Stimulated activated effector memory CD8-positive, alpha-beta T cell treated with anti-CD3 and anti-CD28 coated beads, Interleukin-12 subunit alpha, Interleukin-12 subunit beta, amount 100 ng/mL, for 72 hours (primary cell): ENCODE measurements around the gene RPL10A.

Experiments used
- ATAC-seq: fragments of 150-1000 bp; cut with Tn5 transposase; 2 replicates; pipeline ENCODE4 v1.10.0; 2021
- DNase-seq, 2 donors: peaks; one replicate each; pipeline ENCODE4 v3.0.0; 2021 to 2022; ENCODE audit warnings: low spot score in 2 of 2
- H3K27ac Mint-ChIP-seq: one replicate; pipeline ENCODE4 v1.8.0; 2022; ENCODE audit warnings: mild to moderate bottlenecking, mixed read lengths
- H3K36me3 Mint-ChIP-seq: one replicate; pipeline ENCODE4 v1.8.0; 2022; ENCODE audit warnings: mild to moderate bottlenecking, mixed read lengths
- H3K4me1 Mint-ChIP-seq: one replicate; pipeline ENCODE4 v1.8.0; 2022; ENCODE audit warnings: mixed read lengths
- H3K4me3 Mint-ChIP-seq: one replicate; pipeline ENCODE4 v1.8.0; 2022; ENCODE audit warnings: mild to moderate bottlenecking, mixed read lengths
- H3K9me3 Mint-ChIP-seq: one replicate; pipeline ENCODE4 v1.8.0; 2022; ENCODE audit warnings: mixed read lengths

The RPL10A gene

GRCh38 chr6:35463292-35463691 lies 4.9 kb upstream of the RPL10A start:
- no peak overlapping the region for H3K4me3 Mint-ChIP-seq
- H3K4me1 Mint-ChIP-seq: peaks cover 14% of the 10 kb centered on the region
- no peaks in the 10 kb centered on the region for H3K9me3 Mint-ChIP-seq
- no peak for ATAC-seq
- H3K27ac Mint-ChIP-seq: no peak overlapping the region
- peaks cover 82% of the 10 kb centered on the region for H3K36me3 Mint-ChIP-seq
- no peak for DNase-seq

DNA sequence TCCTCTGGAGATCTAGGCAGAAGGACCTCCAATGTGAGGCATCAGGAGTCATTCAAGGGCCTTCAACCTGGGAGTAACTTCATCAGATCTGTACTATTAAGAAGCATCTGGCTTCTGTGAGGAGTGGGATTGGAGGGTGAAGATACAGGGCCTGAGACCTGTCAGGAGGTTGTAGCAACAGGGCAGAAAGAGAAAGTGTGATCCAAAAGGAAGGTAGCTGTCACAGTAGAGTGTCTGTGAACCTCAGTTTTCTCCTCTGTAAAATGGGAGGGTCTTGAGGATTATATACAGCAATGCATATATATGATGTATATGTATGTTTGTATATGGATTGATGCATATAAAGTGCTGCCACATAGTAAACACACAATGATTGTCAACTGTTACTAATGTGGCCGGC lies 2.6 kb upstream of the RPL10A start:
- no peak overlapping the region for H3K4me3 Mint-ChIP-seq

DNA sequence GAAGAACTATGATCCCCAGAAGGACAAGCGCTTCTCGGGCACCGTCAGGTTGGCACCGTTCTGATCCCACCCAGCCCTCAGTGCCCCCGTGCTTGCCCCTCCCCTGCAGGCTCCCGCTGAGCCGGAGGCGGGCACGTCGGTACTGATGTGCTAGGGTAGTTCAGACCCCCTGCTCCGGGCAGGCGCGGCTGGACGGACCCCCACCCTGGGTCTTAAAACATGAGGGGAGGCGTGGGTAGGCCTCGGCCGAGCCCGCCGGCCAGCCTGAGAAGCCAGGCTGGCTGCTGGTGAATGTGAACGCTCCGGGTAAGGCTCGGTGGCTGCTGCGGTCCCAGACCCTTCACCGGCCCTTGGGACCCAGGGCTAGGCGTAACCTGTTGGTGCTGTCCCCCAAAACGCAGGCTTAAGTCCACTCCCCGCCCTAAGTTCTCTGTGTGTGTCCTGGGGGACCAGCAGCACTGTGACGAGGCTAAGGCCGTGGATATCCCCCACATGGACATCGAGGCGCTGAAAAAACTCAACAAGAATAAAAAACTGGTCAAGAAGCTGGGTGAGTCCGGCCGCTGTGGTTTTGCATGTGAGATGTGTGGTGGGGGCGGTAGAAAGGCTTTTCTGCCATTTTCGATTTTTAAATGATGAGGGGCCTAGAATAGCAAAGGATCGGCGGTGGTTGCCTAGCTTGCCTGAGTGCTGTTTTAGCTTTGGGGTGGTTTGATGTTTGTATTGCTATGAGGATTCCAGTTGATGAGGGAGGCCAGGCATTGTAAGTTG lies 964 bp downstream of the RPL10A start:
- H3K4me1 Mint-ChIP-seq: peaks cover 42% of the 10 kb centered on the region
- ATAC-seq: no peak
- no peaks in the 10 kb centered on the region for H3K9me3 Mint-ChIP-seq
- peak overlapping the region; percentile 99 for H3K27ac Mint-ChIP-seq
- peak in 1 of 2 donors; percentile 63 for DNase-seq
- peak overlapping the region; percentile 90 for H3K4me3 Mint-ChIP-seq
- H3K36me3 Mint-ChIP-seq: peaks cover 92% of the 10 kb centered on the region

More for the DNA sequence above, 2.6 kb upstream of the RPL10A start:
- Mint-ChIP-seq H3K9me3 (no peaks in the 10 kb centered on the region), H3K27ac (no peak overlapping the region), H3K4me1 (peaks cover 25% of the 10 kb centered on the region), H3K36me3 (peaks cover 82% of the 10 kb centered on the region)
- no peak for ATAC-seq
- DNase-seq: no peak

GRCh38 chr6:35469751-35470662 lies 1.8 kb downstream of the RPL10A start:
- ATAC-seq (no peak), DNase-seq (no peak)
- Mint-ChIP-seq H3K9me3 (no peaks in the 10 kb centered on the region), H3K4me1 (peaks cover 51% of the 10 kb centered on the region), H3K36me3 (peaks cover 92% of the 10 kb centered on the region), H3K27ac (peak overlapping the region; percentile 99), H3K4me3 (peak overlapping the region; percentile 90)

DNA sequence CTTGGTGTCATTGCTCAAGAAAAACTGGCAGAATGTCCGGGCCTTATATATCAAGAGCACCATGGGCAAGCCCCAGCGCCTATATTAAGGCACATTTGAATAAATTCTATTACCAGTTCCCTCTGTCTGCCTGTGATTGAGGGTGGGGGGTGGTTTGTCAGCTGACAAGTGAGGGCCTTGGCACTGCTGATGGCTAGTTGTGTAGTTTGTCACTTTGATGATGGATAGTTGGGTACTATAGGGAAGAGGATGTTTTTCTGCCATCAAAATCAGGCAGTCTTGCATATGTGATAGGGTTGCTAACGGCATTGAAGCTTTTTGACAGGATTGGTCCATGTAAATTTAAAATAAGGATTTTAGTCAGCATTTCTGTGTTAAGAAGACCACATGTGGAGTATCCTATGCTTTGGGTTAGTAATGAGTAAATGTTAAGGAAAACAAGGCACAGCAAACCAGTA lies 2.5 kb downstream of the RPL10A start:
- peak overlapping the region; percentile 90 for H3K4me3 Mint-ChIP-seq
- peak overlapping the region; percentile 99 for H3K27ac Mint-ChIP-seq
- H3K36me3 Mint-ChIP-seq: peaks cover 98% of the 10 kb centered on the region
- ATAC-seq (no peak), DNase-seq (no peak)
- H3K9me3 Mint-ChIP-seq: no peaks in the 10 kb centered on the region
- H3K4me1 Mint-ChIP-seq: peaks cover 51% of the 10 kb centered on the region

DNA sequence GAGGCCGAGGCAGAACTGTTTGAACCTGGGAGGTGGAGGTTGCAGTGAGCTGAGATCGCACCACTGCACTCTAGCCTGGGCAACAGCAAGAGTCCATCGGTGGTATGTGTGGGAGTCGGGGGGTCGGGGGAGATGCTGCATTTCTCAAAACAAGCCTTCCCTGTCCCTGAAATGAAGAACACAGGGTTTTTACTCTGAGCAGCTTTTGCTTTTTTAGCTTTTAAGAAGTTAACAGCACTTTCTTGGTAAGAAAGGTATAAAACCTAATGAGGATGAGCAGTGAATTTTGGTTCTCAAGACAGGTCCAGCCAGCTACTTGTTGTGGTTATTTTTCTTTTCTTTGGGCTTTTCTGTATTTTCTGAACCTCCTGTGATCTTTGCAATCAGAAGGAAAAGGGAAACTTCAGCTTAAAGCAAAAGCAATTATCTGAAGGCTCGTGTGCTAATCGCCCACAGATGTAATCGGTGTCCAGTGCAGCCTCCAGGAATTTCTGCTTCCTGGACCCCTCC lies 3.7 kb downstream of the RPL10A start:
- H3K4me1 Mint-ChIP-seq: peaks cover 51% of the 10 kb centered on the region
- H3K36me3 Mint-ChIP-seq: peaks cover 90% of the 10 kb centered on the region
- ATAC-seq (no peak), DNase-seq (no peak)
- H3K9me3 Mint-ChIP-seq: no peaks in the 10 kb centered on the region
- peak overlapping the region; percentile 99 for H3K27ac Mint-ChIP-seq
- H3K4me3 Mint-ChIP-seq: peak overlapping the region; percentile 90

- ATAC-seq (no peak), DNase-seq (no peak)
- Mint-ChIP-seq H3K27ac (peak overlapping the region; percentile 80), H3K4me3 (no peak overlapping the region), H3K36me3 (peaks cover 77% of the 10 kb centered on the region), H3K4me1 (peaks cover 41% of the 10 kb centered on the region), H3K9me3 (no peaks in the 10 kb centered on the region)
Measured at GRCh38 chr6:35473075-35473849, 5.1 kb downstream of the RPL10A start.

GRCh38 chr6:35473850-35474130 lies 5.6 kb downstream of the RPL10A start:
- no peak overlapping the region for H3K4me3 Mint-ChIP-seq
- H3K36me3 Mint-ChIP-seq: peaks cover 71% of the 10 kb centered on the region
- H3K4me1 Mint-ChIP-seq: peaks cover 41% of the 10 kb centered on the region
- no peaks in the 10 kb centered on the region for H3K9me3 Mint-ChIP-seq
- peak overlapping the region; percentile 80 for H3K27ac Mint-ChIP-seq
- ATAC-seq: no peak
- DNase-seq: no peak

- H3K9me3 Mint-ChIP-seq: no peaks in the 10 kb centered on the region
- DNase-seq: no peak
- H3K36me3 Mint-ChIP-seq: peaks cover 66% of the 10 kb centered on the region
- no peak overlapping the region for H3K4me3 Mint-ChIP-seq
- peaks cover 39% of the 10 kb centered on the region for H3K4me1 Mint-ChIP-seq
- ATAC-seq: peak; percentile 17
- peak overlapping the region; percentile 80 for H3K27ac Mint-ChIP-seq
Measured at GRCh38 chr6:35474131-35474941, 6.1 kb downstream of the RPL10A start.

DNA sequence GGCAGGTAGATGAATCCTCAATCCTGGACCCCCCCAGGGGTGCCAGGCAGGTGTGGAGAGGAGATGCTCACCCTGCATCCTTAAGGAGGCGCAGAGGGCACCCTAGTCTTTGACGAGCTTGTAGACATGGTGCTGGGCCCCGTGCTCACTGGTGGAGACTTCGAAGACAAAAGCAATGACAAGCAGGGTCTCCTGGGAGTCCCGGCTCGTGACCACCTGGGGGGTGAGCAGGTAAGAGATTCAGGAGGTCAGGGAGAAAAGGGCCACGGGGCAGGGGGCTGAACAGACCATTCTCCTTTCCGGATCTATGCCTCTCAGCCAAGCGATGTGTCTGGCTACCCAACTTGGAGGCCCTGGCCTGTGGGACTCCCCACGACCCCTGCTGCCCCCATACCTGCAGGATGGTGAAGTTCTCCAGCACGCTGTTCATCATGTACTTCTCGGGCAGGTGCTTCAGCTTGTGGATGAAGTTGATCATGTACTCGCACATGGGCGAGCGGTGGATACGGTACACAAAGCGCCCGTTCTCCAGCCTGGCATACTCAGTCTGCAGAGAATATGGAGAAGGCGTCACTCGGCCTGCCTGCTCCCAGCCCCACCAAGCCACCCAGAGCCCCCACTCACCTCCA lies 6.9 kb downstream of the RPL10A start:
- H3K9me3 Mint-ChIP-seq: no peaks in the 10 kb centered on the region
- no peak overlapping the region for H3K4me3 Mint-ChIP-seq
- H3K36me3 Mint-ChIP-seq: peaks cover 59% of the 10 kb centered on the region
- ATAC-seq (no peak), DNase-seq (no peak)
- peaks cover 32% of the 10 kb centered on the region for H3K4me1 Mint-ChIP-seq
- peak overlapping the region; percentile 80 for H3K27ac Mint-ChIP-seq

DNA sequence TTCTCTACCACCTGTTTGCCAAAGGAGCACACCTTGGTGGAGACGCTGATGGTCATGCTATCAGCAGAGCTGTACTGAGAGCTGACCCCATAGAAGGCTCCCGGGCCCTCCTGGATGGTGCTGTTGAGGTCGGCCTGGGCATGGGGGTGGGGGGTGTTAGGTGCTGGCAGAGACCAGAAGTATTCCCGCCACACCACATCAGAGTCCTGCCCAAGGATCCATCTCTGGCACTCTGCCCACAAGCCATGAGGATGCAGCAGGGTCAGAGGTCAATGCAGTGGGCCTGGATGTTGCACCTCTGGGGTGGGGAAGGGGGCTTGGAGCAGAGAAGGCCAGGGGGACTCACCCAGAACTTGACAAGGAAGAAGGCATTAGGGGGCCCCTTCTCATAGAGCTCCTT lies 7.4 kb downstream of the RPL10A start:
- Mint-ChIP-seq H3K9me3 (no peaks in the 10 kb centered on the region), H3K4me1 (peaks cover 27% of the 10 kb centered on the region), H3K36me3 (peaks cover 53% of the 10 kb centered on the region), H3K4me3 (no peak overlapping the region), H3K27ac (peak overlapping the region; percentile 80)
- ATAC-seq: no peak
- no peak for DNase-seq

- H3K4me1 Mint-ChIP-seq: peaks cover 22% of the 10 kb centered on the region
- peaks cover 49% of the 10 kb centered on the region for H3K36me3 Mint-ChIP-seq
- DNase-seq (no peak), ATAC-seq (no peak)
- no peaks in the 10 kb centered on the region for H3K9me3 Mint-ChIP-seq
- H3K4me3 Mint-ChIP-seq: no peak overlapping the region
- no peak overlapping the region for H3K27ac Mint-ChIP-seq
Measured at GRCh38 chr6:35476004-35476403, 7.8 kb downstream of the RPL10A start.

DNA sequence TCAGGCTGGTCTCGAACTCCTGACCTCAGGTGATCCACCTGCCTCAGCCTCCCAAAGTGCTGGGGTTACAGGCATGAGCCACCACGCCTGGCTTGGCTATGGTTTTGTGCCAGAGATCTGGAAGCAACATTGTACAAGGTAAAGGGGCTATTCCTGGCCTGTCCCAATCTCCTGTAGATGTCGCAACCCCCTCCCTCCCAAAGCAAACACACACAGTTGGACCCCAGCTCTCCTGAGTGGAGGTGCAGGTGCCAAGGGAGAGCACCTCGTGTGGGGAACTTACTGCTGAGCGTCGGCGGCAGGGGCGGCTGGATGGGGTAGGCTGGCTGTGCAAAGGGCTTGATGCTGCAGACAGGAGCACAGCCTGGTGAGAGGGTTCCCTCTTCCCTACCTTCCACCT lies 8.8 kb downstream of the RPL10A start:
- ATAC-seq (no peak), DNase-seq (no peak)
- H3K4me3 Mint-ChIP-seq: no peak overlapping the region
- H3K27ac Mint-ChIP-seq: no peak overlapping the region
- H3K36me3 Mint-ChIP-seq: peaks cover 39% of the 10 kb centered on the region
- H3K4me1 Mint-ChIP-seq: peaks cover 15% of the 10 kb centered on the region
- H3K9me3 Mint-ChIP-seq: no peaks in the 10 kb centered on the region

DNA sequence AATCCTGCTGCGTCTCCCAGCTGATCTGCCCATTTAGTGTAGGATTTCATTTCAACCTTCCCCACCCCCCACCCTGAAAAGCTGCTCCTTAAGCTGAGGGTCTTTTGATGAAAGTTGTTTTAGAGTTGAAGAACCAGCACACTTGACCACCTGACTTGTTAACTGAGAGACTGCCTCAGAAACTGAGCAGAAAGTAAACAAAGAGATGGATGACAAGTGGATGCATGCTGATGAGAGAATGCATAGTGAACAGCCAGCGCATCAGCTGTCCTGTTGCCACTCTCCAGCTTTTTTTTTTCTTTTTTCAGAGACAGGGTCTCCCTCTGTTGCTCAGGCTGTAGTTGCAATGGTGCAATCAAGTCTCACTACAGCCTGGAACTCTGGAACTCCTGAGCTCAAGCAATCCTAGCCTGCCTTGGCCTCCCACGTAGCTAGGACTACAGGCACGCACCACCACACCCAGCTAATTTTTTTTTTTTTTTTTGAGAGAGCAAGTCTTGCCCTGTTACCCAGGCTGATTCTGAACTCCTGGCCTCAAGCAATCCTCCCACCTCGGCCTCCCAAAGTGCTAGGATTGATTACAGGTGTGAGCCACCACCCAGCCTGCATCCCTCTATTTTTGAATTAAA lies 9.5 kb downstream of the RPL10A start:
- no peak overlapping the region for H3K27ac Mint-ChIP-seq
- peaks cover 13% of the 10 kb centered on the region for H3K4me1 Mint-ChIP-seq
- H3K9me3 Mint-ChIP-seq: no peaks in the 10 kb centered on the region
- ATAC-seq: no peak
- H3K36me3 Mint-ChIP-seq: peaks cover 33% of the 10 kb centered on the region
- no peak for DNase-seq
- H3K4me3 Mint-ChIP-seq: no peak overlapping the region
